HFFc6 (cell line): ENCODE data around the gene TRPV4. TPM values are rescaled to one million over a fixed set of nuclear protein-coding genes. Genes with fewer than 3 reads are reported as not detected.

Experiments used
- DNase-seq: peaks from one replicate; pipeline ENCODE4 v3.0.0-alpha.2; 2018
- H3K27ac Mint-ChIP-seq: 2 replicates; pipeline ENCODE4 v1.8.0; 2020; ENCODE audit warnings: mild to moderate bottlenecking, mixed read lengths
- H3K27me3 Mint-ChIP-seq: 2 replicates; pipeline ENCODE4 v1.8.0; 2021; ENCODE audit warnings: mild to moderate bottlenecking, moderate library complexity, mixed read lengths; ENCODE audit not compliant: insufficient read depth
- H3K36me3 Mint-ChIP-seq: 2 replicates; pipeline ENCODE4 v1.8.0; 2021; ENCODE audit warnings: low read depth, mixed read lengths
- H3K4me1 Mint-ChIP-seq: 2 replicates; pipeline ENCODE4 v1.8.0; 2020; ENCODE audit warnings: low read depth, mixed read lengths
- H3K4me3 Mint-ChIP-seq: 2 replicates; pipeline ENCODE4 v1.8.0; 2020; ENCODE audit warnings: mild to moderate bottlenecking, moderate library complexity, mixed read lengths
- H3K9me3 Mint-ChIP-seq: 2 replicates; pipeline ENCODE4 v1.8.0; 2020; ENCODE audit warnings: mild to moderate bottlenecking, mixed read lengths
- total RNA-seq, 6 experiments: library from RNA; stranded (reverse); fragmentation: NEBNext Ultra II Directional; extraction: Animal tissue kit (Norgen Biotek cat#: 25700); gene quantifications; 2 replicates in 1 of 6; 3 replicates in 5 of 6; pipeline ENCODE4 v1.2.3, GENCODE V29; 2021
- TF ChIP-seq, protein P1 (sequence below): fragments of 200-600 bp; sonication (generic); IDR thresholded peaks from 2 replicates; pipeline ENCODE4 v1.5.0; 2021; ENCODE audit warnings: antibody characterized with exemption, mild to moderate bottlenecking

The TRPV4 gene
- total RNA-seq, 6 experiments from 2014 or later = 1.6 to 2.5 (median 1.9) TPM

DNA sequence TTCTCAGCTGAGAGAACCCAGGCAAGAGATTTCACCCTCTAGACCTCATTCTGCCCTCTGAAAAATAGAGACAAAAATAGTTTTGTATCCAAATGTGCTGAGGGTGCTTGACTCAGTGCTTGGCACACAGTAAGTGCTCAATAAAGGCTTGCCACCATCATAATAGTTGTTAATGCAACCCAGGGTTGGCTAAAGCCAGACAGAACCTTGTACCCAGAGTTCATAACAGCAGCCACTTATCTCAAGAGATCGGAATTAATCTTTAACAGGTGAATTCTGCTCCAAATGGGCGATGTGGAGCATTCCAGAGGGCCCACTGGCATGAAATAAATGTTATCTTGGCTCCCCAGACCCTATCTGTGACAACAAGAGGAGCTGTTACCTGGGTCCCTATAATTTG lies 2.9 kb downstream of the TRPV4 start:
- DNase-seq = no peak
- H3K36me3 Mint-ChIP-seq = no peaks in the 10 kb centered on the region
- peaks cover 5% of the 10 kb centered on the region for H3K4me1 Mint-ChIP-seq
- no peak overlapping the region for H3K4me3 Mint-ChIP-seq
- no peak overlapping the region for H3K27ac Mint-ChIP-seq
- TF ChIP-seq, protein P1, sequence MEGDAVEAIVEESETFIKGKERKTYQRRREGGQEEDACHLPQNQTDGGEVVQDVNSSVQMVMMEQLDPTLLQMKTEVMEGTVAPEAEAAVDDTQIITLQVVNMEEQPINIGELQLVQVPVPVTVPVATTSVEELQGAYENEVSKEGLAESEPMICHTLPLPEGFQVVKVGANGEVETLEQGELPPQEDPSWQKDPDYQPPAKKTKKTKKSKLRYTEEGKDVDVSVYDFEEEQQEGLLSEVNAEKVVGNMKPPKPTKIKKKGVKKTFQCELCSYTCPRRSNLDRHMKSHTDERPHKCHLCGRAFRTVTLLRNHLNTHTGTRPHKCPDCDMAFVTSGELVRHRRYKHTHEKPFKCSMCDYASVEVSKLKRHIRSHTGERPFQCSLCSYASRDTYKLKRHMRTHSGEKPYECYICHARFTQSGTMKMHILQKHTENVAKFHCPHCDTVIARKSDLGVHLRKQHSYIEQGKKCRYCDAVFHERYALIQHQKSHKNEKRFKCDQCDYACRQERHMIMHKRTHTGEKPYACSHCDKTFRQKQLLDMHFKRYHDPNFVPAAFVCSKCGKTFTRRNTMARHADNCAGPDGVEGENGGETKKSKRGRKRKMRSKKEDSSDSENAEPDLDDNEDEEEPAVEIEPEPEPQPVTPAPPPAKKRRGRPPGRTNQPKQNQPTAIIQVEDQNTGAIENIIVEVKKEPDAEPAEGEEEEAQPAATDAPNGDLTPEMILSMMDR = no peak
- peaks cover 4% of the 10 kb centered on the region; the same call in 1 of the 2 replicates for H3K27me3 Mint-ChIP-seq
- H3K9me3 Mint-ChIP-seq = no peaks in the 10 kb centered on the region

DNA sequence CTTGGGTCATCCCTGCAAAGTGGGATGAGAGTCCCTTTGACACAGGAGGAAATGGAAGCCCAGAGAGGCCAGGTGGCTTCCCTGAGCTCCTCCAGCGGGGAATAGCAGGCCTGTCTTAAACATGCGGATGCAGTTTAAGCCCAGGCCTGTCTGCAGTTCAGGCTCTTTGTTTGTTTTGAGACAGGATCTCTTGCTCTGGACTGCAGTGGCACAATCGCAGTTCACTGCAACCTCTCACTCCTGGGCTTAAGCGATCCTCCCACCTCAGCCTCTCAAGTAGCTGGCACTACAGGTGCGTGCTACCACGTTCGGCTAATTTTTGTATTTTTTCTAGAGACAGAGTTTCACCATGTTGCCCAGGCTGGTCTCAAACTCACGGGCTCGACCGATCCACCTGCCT lies 3.5 kb downstream of the TRPV4 start:
- DNase-seq = no peak
- Mint-ChIP-seq H3K4me3 (no peak overlapping the region), H3K27ac (no peak overlapping the region), H3K9me3 (no peaks in the 10 kb centered on the region), H3K4me1 (peaks cover 5% of the 10 kb centered on the region), H3K27me3 (peaks cover 4% of the 10 kb centered on the region; the same call in 1 of the 2 replicates), H3K36me3 (no peaks in the 10 kb centered on the region)
- TF ChIP-seq, protein P1 = no peak

DNA sequence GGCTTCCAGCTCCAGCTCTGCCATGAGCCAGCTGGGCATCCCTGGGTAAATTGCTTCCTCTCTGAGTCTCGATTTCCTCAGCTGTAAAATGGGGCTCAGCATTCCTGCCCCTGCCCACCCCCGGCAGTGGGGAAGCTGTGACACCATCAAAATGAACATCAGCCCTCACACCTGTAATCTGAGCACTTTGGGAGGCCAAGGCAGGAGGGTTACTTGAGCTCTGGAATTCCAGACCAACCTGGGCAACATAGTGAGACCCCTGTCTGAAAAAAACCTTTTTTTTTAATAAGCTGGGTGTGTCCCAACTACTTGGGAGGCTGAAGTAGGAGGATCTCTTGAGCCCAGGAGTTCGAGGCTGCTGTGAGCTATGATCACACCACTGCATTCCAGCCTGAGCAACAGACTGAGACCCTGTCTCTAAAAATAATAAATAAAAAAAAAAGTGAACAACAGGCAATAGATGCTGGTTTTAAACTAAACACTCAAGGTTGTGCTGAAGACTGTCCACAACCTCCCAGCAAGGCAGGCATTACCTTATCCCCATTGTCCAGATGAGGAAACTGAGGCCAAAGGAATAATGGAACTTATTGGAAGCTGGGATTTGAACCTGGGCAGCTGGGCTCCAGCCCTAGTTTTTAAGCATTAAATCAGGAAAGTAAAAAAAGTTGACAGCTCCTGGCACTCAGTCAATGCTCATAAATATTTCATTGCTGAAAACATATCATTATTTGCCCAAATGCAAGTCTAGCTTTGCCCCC lies 4.3 kb downstream of the TRPV4 start:
- H3K27me3 Mint-ChIP-seq = peaks cover 4% of the 10 kb centered on the region; the same call in 1 of the 2 replicates
- no peak overlapping the region for H3K27ac Mint-ChIP-seq
- peaks cover 5% of the 10 kb centered on the region for H3K4me1 Mint-ChIP-seq
- H3K9me3 Mint-ChIP-seq = no peaks in the 10 kb centered on the region
- TF ChIP-seq, protein P1 = no peak
- DNase-seq = no peak
- H3K36me3 Mint-ChIP-seq = no peaks in the 10 kb centered on the region
- no peak overlapping the region for H3K4me3 Mint-ChIP-seq

DNA sequence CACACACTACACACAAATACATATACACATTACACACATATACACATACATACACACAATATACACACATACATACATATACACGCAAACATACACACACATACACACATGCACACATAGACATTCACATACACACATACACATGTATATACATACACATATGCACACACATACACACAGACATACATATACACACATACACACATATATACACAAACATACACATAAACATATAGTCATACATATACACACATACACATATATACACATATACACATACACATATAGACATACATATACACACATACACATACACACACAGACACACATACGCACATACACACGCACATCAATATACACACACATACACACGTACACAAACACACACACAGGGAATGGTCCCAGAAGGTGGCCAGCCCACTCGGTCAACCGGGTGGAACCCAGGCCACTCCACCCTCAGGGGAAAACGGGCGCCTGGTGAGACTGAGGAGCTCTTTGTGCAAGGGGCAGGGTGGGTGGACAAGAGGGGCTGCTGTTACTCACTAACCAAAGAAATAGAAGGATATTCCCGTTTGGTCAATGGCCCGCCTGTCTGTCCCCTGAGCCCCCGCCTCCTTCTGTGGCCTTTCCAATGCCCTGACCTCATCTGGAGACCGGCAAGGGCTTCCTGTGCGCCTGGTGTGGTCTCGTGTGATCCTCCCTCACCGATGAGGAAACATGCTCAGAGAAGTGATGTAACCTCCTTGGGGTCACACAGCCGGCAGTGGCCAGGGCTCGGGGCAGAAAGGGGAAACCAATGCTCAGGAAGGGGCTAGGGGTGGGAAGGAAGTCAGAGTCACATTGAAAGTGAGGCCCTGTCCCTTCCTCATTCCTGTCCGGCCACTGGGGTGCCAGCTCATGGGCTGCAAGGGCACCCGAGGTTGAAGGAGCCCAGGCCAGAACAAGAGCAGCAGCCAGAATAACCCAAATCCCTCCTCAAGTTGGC lies 5.3 kb downstream of the TRPV4 start:
- Mint-ChIP-seq H3K4me1 (no peaks in the 10 kb centered on the region), H3K27me3 (peaks cover 4% of the 10 kb centered on the region; the same call in 1 of the 2 replicates), H3K36me3 (no peaks in the 10 kb centered on the region), H3K27ac (no peak overlapping the region), H3K4me3 (no peak overlapping the region), H3K9me3 (no peaks in the 10 kb centered on the region)
- TF ChIP-seq, protein P1 = no peak
- DNase-seq = no peak

DNA sequence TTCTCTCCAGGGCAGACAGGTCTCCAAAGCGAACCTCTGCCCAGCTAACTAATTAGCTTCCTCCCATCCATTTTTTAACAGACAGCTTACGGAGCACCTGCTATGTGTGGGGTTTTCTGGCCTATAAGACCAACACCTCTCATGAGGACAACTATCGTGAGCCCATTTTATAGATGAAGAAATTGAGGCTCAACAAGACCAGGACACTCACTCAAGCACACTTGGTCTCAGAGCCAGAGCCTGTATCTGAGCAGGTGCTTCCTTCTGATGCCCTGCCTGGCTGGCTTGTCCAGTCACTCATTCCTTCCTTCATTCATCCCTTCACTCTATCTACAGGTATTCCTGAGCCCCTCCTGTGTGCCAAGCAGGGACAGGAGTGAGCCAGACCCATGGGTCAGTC lies 6.1 kb downstream of the TRPV4 start:
- H3K9me3 Mint-ChIP-seq = no peaks in the 10 kb centered on the region
- no peak overlapping the region for H3K27ac Mint-ChIP-seq
- no peak for DNase-seq
- no peaks in the 10 kb centered on the region for H3K36me3 Mint-ChIP-seq
- TF ChIP-seq, protein P1 = no peak
- no peak overlapping the region for H3K4me3 Mint-ChIP-seq
- 0 out of 2 replicates have a peak, but pooled peaks cover 4% of the 10 kb centered on the region for H3K4me1 Mint-ChIP-seq
- peaks cover 5% of the 10 kb centered on the region; the same call in 1 of the 2 replicates for H3K27me3 Mint-ChIP-seq
